Measurements from ENCODE around the gene RTCB.

Gene RTCB

GRCh38 chr22:32411829-32412592 lies at the start of gene RTCB:
TSS of gene RTCB (minus strand) at chr22:32412247. CDS start at chr22:32412156, 91 bp downstream.
- peak; percentile 25 for DNase-seq

- DNase-seq = no peak
Measured at GRCh38 chr22:32457031-32457430, 45.0 kb upstream of the RTCB start.

GRCh38 chr22:32448980-32449379 lies 36.9 kb upstream of the RTCB start:
- DNase-seq = no peak

- DNase-seq = no peak
Measured at GRCh38 chr22:32446321-32446720, 34.3 kb upstream of the RTCB start.

- peak; percentile 19 for DNase-seq
Measured at GRCh38 chr22:32444068-32444467, 32.0 kb upstream of the RTCB start.

- DNase-seq = no peak
Measured at GRCh38 chr22:32430352-32430751, 18.3 kb upstream of the RTCB start.

- no peak for DNase-seq
Measured at GRCh38 chr22:32426881-32427280, 14.8 kb upstream of the RTCB start.

- no peak for DNase-seq
Measured at GRCh38 chr22:32423664-32424063, 11.6 kb upstream of the RTCB start.

- no peak for DNase-seq
Measured at GRCh38 chr22:32422062-32422461, 10.0 kb upstream of the RTCB start.

- DNase-seq = no peak
Measured at GRCh38 chr22:32421484-32421883, 9.4 kb upstream of the RTCB start.

- no peak for DNase-seq
Measured at GRCh38 chr22:32417906-32418305, 5.9 kb upstream of the RTCB start.

GRCh38 chr22:32416556-32417085 lies 4.6 kb upstream of the RTCB start:
- DNase-seq = no peak

- DNase-seq = no peak
Measured at GRCh38 chr22:32414191-32414590, 2.1 kb upstream of the RTCB start.

- DNase-seq = no peak
Measured at GRCh38 chr22:32413719-32414118, 1.7 kb upstream of the RTCB start.

- no peak for DNase-seq
Measured at GRCh38 chr22:32411402-32411801, 645 bp downstream of the RTCB start.

GRCh38 chr22:32410459-32410858 lies 1.6 kb downstream of the RTCB start:
- DNase-seq = no peak

- no peak for DNase-seq
Measured at GRCh38 chr22:32409977-32410376, 2.1 kb downstream of the RTCB start.

- no peak for DNase-seq
Measured at GRCh38 chr22:32407936-32408335, 4.1 kb downstream of the RTCB start.

GRCh38 chr22:32407312-32407711 lies 4.7 kb downstream of the RTCB start:
- no peak for DNase-seq

GRCh38 chr22:32404021-32404420 lies 8.0 kb downstream of the RTCB start:
- no peak for DNase-seq

- DNase-seq = no peak
Measured at GRCh38 chr22:32401486-32401885, 10.6 kb downstream of the RTCB start.

GRCh38 chr22:32396746-32397145 lies 15.3 kb downstream of the RTCB start:
- DNase-seq = no peak

- DNase-seq = no peak
Measured at GRCh38 chr22:32396255-32396654, 15.8 kb downstream of the RTCB start.

- no peak for DNase-seq
Measured at GRCh38 chr22:32395107-32395506, 16.9 kb downstream of the RTCB start.

- no peak for DNase-seq
Measured at GRCh38 chr22:32389685-32390084, 22.4 kb downstream of the RTCB start.
